Hepatocyte (in vitro differentiated cells): ENCODE results near the gene PLOD3. TPM values are rescaled to one million over a fixed set of nuclear protein-coding genes. Genes with fewer than 3 reads are reported as not detected.
"Not testable (repeated sequence)": the region's sequence is repeated elsewhere in the genome, so short reads cannot be mapped to it uniquely, and the experiment has no call there.

ENCODE experiments used
- DNase-seq: peaks from one replicate; pipeline ENCODE4 v3.0.0-alpha.2; 2016; ENCODE audit warnings: low spot score
- H2AFZ ChIP-seq: fragments of 200-600 bp; sonication (generic); 2 replicates; pipeline ENCODE4 v1.6.0; 2016; ENCODE audit warnings: antibody characterized with exemption, mild to moderate bottlenecking
- H3K27ac ChIP-seq: fragments of 200-600 bp; sonication (generic); 2 replicates; pipeline ENCODE4 v1.5.1; 2016; ENCODE audit warnings: mild to moderate bottlenecking
- H3K27me3 ChIP-seq: fragments of 200-600 bp; sonication (generic); 2 replicates; pipeline ENCODE4 v1.6.1; 2016
- H3K36me3 ChIP-seq: fragments of 200-600 bp; sonication (generic); replicated peaks from 2 replicates; pipeline ENCODE4 v1.5.1; 2016; ENCODE audit warnings: low read depth; ENCODE audit not compliant: insufficient read depth
- H3K4me1 ChIP-seq: fragments of 200-600 bp; sonication (generic); 2 replicates; pipeline ENCODE4 v1.5.1; 2016; ENCODE audit warnings: mild to moderate bottlenecking, moderate library complexity; ENCODE audit not compliant: insufficient read depth
- H3K4me2 ChIP-seq: fragments of 200-600 bp; sonication (generic); 2 replicates; pipeline ENCODE4 v1.6.0; 2016
- H3K4me3 ChIP-seq: fragments of 200-600 bp; sonication (generic); 2 replicates; pipeline ENCODE4 v1.5.1; 2016; ENCODE audit warnings: mild to moderate bottlenecking
- H3K79me2 ChIP-seq: fragments of 200-600 bp; sonication (generic); 2 replicates; pipeline ENCODE4 v1.6.0; 2017; ENCODE audit warnings: mild to moderate bottlenecking
- H3K9me2 ChIP-seq: fragments of 200-600 bp; sonication (generic); replicated peaks from 2 replicates; pipeline ENCODE4 v1.6.0; 2017; ENCODE audit warnings: mild to moderate bottlenecking; ENCODE audit not compliant: insufficient read depth
- H3K9me3 ChIP-seq: fragments of 200-600 bp; sonication (generic); 2 replicates; pipeline ENCODE4 v1.5.1; 2016; ENCODE audit warnings: low read depth, mild to moderate bottlenecking
- H4K20me1 ChIP-seq: fragments of 200-600 bp; sonication (generic); 2 replicates; pipeline ENCODE4 v1.6.0; 2016; ENCODE audit warnings: mild to moderate bottlenecking; ENCODE audit not compliant: insufficient read depth, poor library complexity, severe bottlenecking
- EZH2 ChIP-seq: fragments of 200-600 bp; sonication (generic); IDR thresholded peaks from 2 replicates; pipeline ENCODE4 v1.6.1; 2016; ENCODE audit warnings: antibody characterized with exemption, mild to moderate bottlenecking, borderline replicate concordance
- EZH2phosphoT487 ChIP-seq: fragments of 200-600 bp; sonication (generic); IDR thresholded peaks from one replicate; pipeline ENCODE4 v1.6.1; 2018; ENCODE audit warnings: antibody characterized with exemption, mild to moderate bottlenecking, low read depth, moderate library complexity; ENCODE audit not compliant: unreplicated experiment, severe bottlenecking
- WGBS: methylation state at CpG from one replicate; pipeline ENCODE4 v1.1.6; 2016; ENCODE audit warnings: low lambda C conversion rate; ENCODE audit errors: missing lambda C conversion rate; 5-methylcytosine and 5-hydroxymethylcytosine counted together
- polyA plus RNA-seq: library from polyadenylated mRNA; unstranded; fragments of >200 nt; fragmentation: Nextera tagmentation; extraction: Ambion mirVana; gene quantifications from 2 replicates; pipeline ENCODE4 v1.2.1, GENCODE V29; 2016
- total RNA-seq: library from RNA; depleted of rRNA; stranded (reverse); fragments of >200 nt; gene quantifications from 2 replicates; pipeline ENCODE4 v1.2.3, GENCODE V29; 2014
- TF ChIP-seq, protein P1 (sequence below): fragments of 200-600 bp; sonication (generic); IDR thresholded peaks from 2 replicates; pipeline ENCODE4 v1.5.1; 2016; ENCODE audit warnings: antibody characterized with exemption, mild to moderate bottlenecking; ENCODE audit not compliant: poor library complexity

Gene PLOD3
- total and polyA plus RNA-seq, 2 experiments from 2014 or later, result 37.6 to 127 TPM

DNA sequence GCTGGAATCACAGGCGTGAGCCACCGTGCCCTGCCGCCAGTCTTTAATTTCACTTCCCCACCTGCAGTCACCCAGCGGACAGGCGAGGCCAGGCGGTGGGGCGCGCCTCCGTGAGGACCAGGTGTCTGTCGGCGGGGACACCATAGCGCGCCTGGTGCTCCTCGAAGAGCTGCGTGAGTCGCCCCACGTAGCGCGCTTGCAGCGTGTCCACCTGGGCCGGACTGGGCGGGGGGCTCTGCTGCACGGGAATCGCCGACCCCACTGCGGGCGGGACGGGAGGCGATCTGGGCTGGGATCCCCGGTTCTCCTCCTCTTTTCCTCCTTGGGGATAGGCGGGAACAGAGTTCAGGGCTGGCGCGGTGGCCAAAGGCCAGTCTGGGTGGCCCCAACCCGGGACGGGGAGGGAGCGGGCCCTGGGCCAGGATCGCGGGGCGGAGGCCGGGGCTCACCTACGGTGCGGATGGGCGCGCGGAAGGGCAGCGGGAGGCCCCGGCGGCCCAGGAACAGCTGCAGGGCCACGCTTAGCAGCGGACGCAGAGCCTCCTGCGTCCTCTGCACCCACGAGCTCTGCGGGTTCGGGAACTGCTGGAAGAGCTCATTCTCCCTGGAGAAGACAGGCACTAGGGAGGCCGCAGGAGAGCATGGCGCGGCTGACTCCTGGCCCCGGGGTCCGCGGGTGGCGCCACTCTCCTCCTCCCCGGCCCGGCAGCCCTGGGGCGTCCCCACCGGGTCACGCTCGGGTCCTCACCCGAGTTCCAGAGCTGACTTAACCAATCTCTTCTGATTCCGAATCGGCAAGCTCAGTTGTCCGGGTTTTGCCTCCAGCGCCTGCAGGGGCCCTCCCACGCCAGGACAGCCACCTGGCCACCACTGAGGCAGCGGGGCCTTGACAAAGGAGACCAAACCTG is 15.4 kb downstream of the PLOD3 start:
- H3K4me2 ChIP-seq, result peak overlapping the region; percentile 84
- no peak overlapping the region for H3K4me3 ChIP-seq
- DNase-seq, result no peak
- TF ChIP-seq, protein P1, sequence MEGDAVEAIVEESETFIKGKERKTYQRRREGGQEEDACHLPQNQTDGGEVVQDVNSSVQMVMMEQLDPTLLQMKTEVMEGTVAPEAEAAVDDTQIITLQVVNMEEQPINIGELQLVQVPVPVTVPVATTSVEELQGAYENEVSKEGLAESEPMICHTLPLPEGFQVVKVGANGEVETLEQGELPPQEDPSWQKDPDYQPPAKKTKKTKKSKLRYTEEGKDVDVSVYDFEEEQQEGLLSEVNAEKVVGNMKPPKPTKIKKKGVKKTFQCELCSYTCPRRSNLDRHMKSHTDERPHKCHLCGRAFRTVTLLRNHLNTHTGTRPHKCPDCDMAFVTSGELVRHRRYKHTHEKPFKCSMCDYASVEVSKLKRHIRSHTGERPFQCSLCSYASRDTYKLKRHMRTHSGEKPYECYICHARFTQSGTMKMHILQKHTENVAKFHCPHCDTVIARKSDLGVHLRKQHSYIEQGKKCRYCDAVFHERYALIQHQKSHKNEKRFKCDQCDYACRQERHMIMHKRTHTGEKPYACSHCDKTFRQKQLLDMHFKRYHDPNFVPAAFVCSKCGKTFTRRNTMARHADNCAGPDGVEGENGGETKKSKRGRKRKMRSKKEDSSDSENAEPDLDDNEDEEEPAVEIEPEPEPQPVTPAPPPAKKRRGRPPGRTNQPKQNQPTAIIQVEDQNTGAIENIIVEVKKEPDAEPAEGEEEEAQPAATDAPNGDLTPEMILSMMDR, result no peak
- TF ChIP-seq EZH2 (no peak), EZH2phosphoT487 (no peak)
- H4K20me1 ChIP-seq, result no peaks in the 10 kb centered on the region
- H3K36me3 ChIP-seq, result no peaks in the 10 kb centered on the region
- H3K27me3 ChIP-seq, result peaks cover 37% of the 10 kb centered on the region
- WGBS, result 25% methylated on average over 52 of the region's 75 CpGs
- H3K27ac ChIP-seq, result peak overlapping the region; percentile 46
- no peaks in the 10 kb centered on the region for H3K4me1 ChIP-seq
- H3K79me2 ChIP-seq, result no peaks in the 10 kb centered on the region
- H3K9me3 ChIP-seq, result no peaks in the 10 kb centered on the region
- no peaks in the 10 kb centered on the region for H3K9me2 ChIP-seq
- peak overlapping the region; percentile 60 for H2AFZ ChIP-seq

DNA sequence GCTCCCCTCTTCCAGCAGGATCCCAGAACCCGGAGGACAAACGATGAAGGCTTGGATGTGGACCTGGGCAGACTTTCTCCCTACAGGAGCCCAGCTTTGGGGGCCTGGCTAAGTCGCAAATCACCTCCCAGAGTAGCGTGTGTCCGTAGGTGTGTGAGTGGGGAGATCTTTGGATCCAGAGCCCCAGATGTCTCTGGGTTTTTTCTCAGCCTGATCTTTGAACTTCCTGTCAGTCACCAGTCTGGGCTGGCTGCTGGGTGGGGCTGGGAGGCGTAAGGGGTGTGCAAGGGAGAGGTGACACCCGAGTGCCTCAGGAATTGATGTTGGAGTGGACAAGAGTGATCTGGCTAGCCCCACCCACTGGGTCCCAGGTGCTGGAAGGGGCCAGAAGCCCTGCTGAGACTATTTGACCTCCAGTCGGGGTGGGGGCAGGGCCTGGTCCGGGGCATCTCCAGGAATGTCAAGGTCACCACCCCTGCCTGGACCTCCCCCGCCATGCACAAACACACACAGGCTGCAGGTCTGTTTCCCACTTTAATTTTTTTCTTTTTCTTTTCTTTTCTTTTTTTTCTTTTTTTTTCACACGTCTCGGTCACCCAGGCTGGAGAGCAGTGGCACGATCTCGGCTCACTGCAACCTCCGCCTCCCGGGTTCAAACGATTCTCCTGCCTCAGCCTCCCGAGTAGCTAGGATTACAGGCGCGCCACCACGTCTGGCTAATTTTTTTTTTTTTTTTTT is 16.4 kb downstream of the PLOD3 start, which contains the start of gene MOGAT3:
Gene MOGAT3, minus strand, starts transcription at position 175 of the 738 bp plus-strand sequence. CDS start 182 bp downstream, outside the sequence.
- H3K27me3 ChIP-seq, result peaks cover 37% of the 10 kb centered on the region

DNA sequence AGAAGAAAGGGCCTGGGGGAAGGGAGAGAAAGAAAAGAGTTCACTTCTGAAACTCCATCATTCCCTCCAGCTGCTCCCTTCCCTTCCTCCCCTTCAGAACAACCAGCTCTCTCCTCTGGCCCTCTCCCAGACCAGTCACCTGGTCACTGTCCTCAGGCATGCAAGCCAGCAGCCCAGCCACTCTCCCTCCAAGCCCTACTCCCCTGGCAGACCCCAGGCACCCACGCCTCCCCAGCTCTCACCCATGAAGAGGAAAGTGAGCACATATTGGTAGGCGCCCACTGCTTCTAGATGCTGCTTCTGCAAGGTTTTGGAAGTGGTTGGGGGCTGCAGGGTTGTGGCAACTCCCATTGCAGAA is 16.9 kb downstream of the PLOD3 start:
- Histone ChIP-seq H3K4me2 (peak overlapping the region; percentile 84), H3K27me3 (peaks cover 37% of the 10 kb centered on the region)

More for the DNA sequence above, 16.4 kb downstream of the PLOD3 start, which contains the start of gene MOGAT3:
- DNase-seq, result peak; percentile 81
- Histone ChIP-seq H3K4me3 (no peak within 1 kb of the TSS), H3K79me2 (no peaks in the 10 kb centered on the region), H3K4me1 (no peaks in the 10 kb centered on the region), H3K9me3 (no peaks in the 10 kb centered on the region), H4K20me1 (no peaks in the 10 kb centered on the region), H3K27ac (peak within 1 kb of the TSS; percentile 93), H3K4me2 (peak within 1 kb of the TSS; percentile 84), H2AFZ (peak within 1 kb of the TSS; percentile 60), H3K9me2 (no peaks in the 10 kb centered on the region), H3K36me3 (no peaks in the 10 kb centered on the region)
- WGBS, result 26% methylated on average over 21 of the region's 21 CpGs
- TF ChIP-seq EZH2phosphoT487, result no peak
- TF ChIP-seq, protein P1, result no peak
- TF ChIP-seq EZH2, result no peak

DNA sequence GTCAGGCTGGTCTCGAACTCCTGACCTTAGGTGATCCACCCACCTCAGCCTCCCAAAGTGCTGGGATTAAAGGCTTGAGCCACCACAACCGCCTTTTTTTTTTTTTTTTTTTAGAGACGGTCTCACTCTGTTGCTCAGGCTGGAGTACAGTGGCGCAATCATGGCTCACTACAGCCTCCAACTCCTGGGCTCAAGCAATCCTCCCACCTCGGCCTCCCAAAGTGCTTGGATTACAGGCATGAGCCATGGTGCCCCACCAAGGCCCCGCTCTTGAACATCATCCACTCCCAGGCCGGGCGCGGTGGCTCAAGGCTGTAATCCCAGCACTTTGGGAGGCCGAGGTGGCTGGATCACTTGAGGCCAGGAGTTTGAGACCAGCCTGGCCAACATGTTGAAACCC is 17.9 kb downstream of the PLOD3 start:
- DNase-seq, H3K4me1 ChIP-seq, H3K4me3 ChIP-seq, H3K36me3 ChIP-seq, H3K79me2 ChIP-seq, H3K27ac ChIP-seq, H3K9me3 ChIP-seq, H2AFZ ChIP-seq, H3K9me2 ChIP-seq, H4K20me1 ChIP-seq: not testable (repeated sequence)
- Histone ChIP-seq H3K4me2 (peak overlapping the region; percentile 84), H3K27me3 (peaks cover 37% of the 10 kb centered on the region)
- WGBS, result 94% methylated on average over 10 of the region's 10 CpGs

More for the DNA sequence above, 16.9 kb downstream of the PLOD3 start:
- Histone ChIP-seq H3K4me3 (no peak overlapping the region), H4K20me1 (no peaks in the 10 kb centered on the region), H2AFZ (no peak overlapping the region), H3K27ac (peak overlapping the region; percentile 93), H3K79me2 (no peaks in the 10 kb centered on the region), H3K9me3 (no peaks in the 10 kb centered on the region), H3K36me3 (no peaks in the 10 kb centered on the region), H3K9me2 (no peaks in the 10 kb centered on the region), H3K4me1 (no peaks in the 10 kb centered on the region)
- 88% methylated on average over 2 of the region's 2 CpGs for WGBS
- peak; percentile 8 for DNase-seq
- TF ChIP-seq EZH2phosphoT487 (no peak), EZH2 (no peak)
- TF ChIP-seq, protein P1, result no peak
